GM11168 (cell line): ENCODE data around the gene SNX25.
"Not testable (repeated sequence)": the region's sequence is repeated elsewhere in the genome, so short reads cannot be mapped to it uniquely, and the experiment has no call there.

Source experiments
- in situ Hi-C: fragments of 300-500 bp; cut with MboI; formaldehyde crosslinking; loops from one replicate; pipeline ENCODE4 v1.12.0; 2022; ENCODE audit warnings: low sequenced_read_pairs; ENCODE audit not compliant: unreplicated experiment

The SNX25 gene

GRCh38 chr4:185329879-185330510, 120.6 kb downstream of the SNX25 start:
- in situ Hi-C loops = not testable (repeated sequence)

GRCh38 chr4:185332575-185333464, 123.4 kb downstream of the SNX25 start:
- in situ Hi-C loops = no loop called here

GRCh38 chr4:185334326-185334725, 124.9 kb downstream of the SNX25 start:
- in situ Hi-C loops = no loop called here

- in situ Hi-C loops = no loop called here
Observed at GRCh38 chr4:185335579-185335978, 126.2 kb downstream of the SNX25 start.

GRCh38 chr4:185339941-185340340, 130.5 kb downstream of the SNX25 start:
- in situ Hi-C loops = no loop called here

- in situ Hi-C loops = no loop called here
Observed at GRCh38 chr4:185341377-185341776, 132.0 kb downstream of the SNX25 start.

GRCh38 chr4:185341841-185342240, 132.4 kb downstream of the SNX25 start:
- in situ Hi-C loops = no loop called here

- in situ Hi-C loops = no loop called here
Observed at GRCh38 chr4:185343726-185344581, 134.6 kb downstream of the SNX25 start.

- in situ Hi-C loops = no loop called here
Observed at GRCh38 chr4:185344743-185345538, 135.5 kb downstream of the SNX25 start.

- in situ Hi-C loops = no loop called here
Observed at GRCh38 chr4:185346975-185347601, 137.7 kb downstream of the SNX25 start.

GRCh38 chr4:185351691-185352090, 142.3 kb downstream of the SNX25 start:
- in situ Hi-C loops = no loop called here

- in situ Hi-C loops = no loop called here
Observed at GRCh38 chr4:185352202-185352601, 142.8 kb downstream of the SNX25 start.

- in situ Hi-C loops = no loop called here
Observed at GRCh38 chr4:185352741-185353140, 143.3 kb downstream of the SNX25 start.

GRCh38 chr4:185357211-185357610, 147.8 kb downstream of the SNX25 start:
- in situ Hi-C loops = no loop called here

GRCh38 chr4:185357733-185358440, 148.5 kb downstream of the SNX25 start:
- in situ Hi-C loops = no loop called here

- in situ Hi-C loops = no loop called here
Observed at GRCh38 chr4:185358514-185358913, 149.1 kb downstream of the SNX25 start.

- in situ Hi-C loops = no loop called here
Observed at GRCh38 chr4:185358959-185359358, 149.6 kb downstream of the SNX25 start.

- in situ Hi-C loops = no loop called here
Observed at GRCh38 chr4:185359767-185360446, 150.5 kb downstream of the SNX25 start.
